ENCODE measurements around the gene MFF. TPM values are rescaled to one million over a fixed set of nuclear protein-coding genes. Genes with fewer than 3 reads are reported as not detected.

MFF gene
- total and polyA plus RNA-seq, 2 donors (not counting 1 experiment from before 2014, with no cell fraction given), result 77.9 to 174 TPM

- Histone ChIP-seq H3K27me3 (ENCODE audit: control insufficient read depth, insufficient read depth, low read length) (no peaks in the 10 kb centered on the region), H3K36me3 (ENCODE audit: control insufficient read depth, insufficient read depth, low read length) (no peaks in the 10 kb centered on the region), H3K9me3 (ENCODE audit: control insufficient read depth, insufficient read depth, low read depth, low read length) (no peaks in the 10 kb centered on the region), H3K27ac (ENCODE audit: insufficient read depth, low read length) (no peak overlapping the region), H3K9ac (ENCODE audit: insufficient read depth, low read length) (no peak overlapping the region), H3K4me3 (replicated peaks in 1 of 4; ENCODE audit: control extremely low read depth in 1 of 4, insufficient read depth in 1 of 4, low read depth in 3 of 4, low read length in 4 of 4) (no peak overlapping the region), H2AFZ (ENCODE audit: low read length) (no peak overlapping the region), H4K20me1 (ENCODE audit: control insufficient read depth, extremely low read depth, insufficient read depth, low read length) (no peaks in the 10 kb centered on the region), H3K79me2 (ENCODE audit: control insufficient read depth, insufficient read depth, low read length) (no peaks in the 10 kb centered on the region), H3K4me1 (ENCODE audit: control insufficient read depth, extremely low read depth, insufficient read depth, low read length) (no peaks in the 10 kb centered on the region), H3K4me2 (ENCODE audit: extremely low read depth, insufficient read depth, low read length) (no peak overlapping the region)
- no peak for DNase-seq (ENCODE audit: low read depth in 2 of 2)
- TF ChIP-seq EZH2 (IDR thresholded peaks at IDR 0.05; ENCODE audit: low read length, missing control alignments) (no peak), CTCF (conservative IDR thresholded peaks at IDR 0.05 in 1 of 2, IDR thresholded peaks at IDR 0.05 in 1 of 2; ENCODE audit: low read depth in 1 of 2, low read length in 2 of 2) (no peak)
Observed at GRCh38 chr2:227287771-227288170, 37.3 kb upstream of the MFF start.

- Histone ChIP-seq H3K4me2 (ENCODE audit: extremely low read depth, insufficient read depth, low read length) (no peak overlapping the region), H3K36me3 (ENCODE audit: control insufficient read depth, insufficient read depth, low read length) (no peaks in the 10 kb centered on the region), H3K9ac (ENCODE audit: insufficient read depth, low read length) (no peak overlapping the region), H4K20me1 (ENCODE audit: control insufficient read depth, extremely low read depth, insufficient read depth, low read length) (no peaks in the 10 kb centered on the region), H3K9me3 (ENCODE audit: control insufficient read depth, insufficient read depth, low read depth, low read length) (no peaks in the 10 kb centered on the region), H3K27me3 (ENCODE audit: control insufficient read depth, insufficient read depth, low read length) (no peaks in the 10 kb centered on the region), H3K27ac (ENCODE audit: insufficient read depth, low read length) (no peak overlapping the region), H3K4me3 (replicated peaks in 1 of 4; ENCODE audit: control extremely low read depth in 1 of 4, insufficient read depth in 1 of 4, low read depth in 3 of 4, low read length in 4 of 4) (no peak overlapping the region), H2AFZ (ENCODE audit: low read length) (no peak overlapping the region), H3K79me2 (ENCODE audit: control insufficient read depth, insufficient read depth, low read length) (no peaks in the 10 kb centered on the region), H3K4me1 (ENCODE audit: control insufficient read depth, extremely low read depth, insufficient read depth, low read length) (no peaks in the 10 kb centered on the region)
- TF ChIP-seq CTCF (conservative IDR thresholded peaks at IDR 0.05 in 1 of 2, IDR thresholded peaks at IDR 0.05 in 1 of 2; ENCODE audit: low read depth in 1 of 2, low read length in 2 of 2) (no peak), EZH2 (IDR thresholded peaks at IDR 0.05; ENCODE audit: low read length, missing control alignments) (no peak)
- no peak for DNase-seq (ENCODE audit: low read depth in 2 of 2)
Observed at GRCh38 chr2:227292314-227292713, 32.7 kb upstream of the MFF start.

GRCh38 chr2:227293531-227293930 lies 31.5 kb upstream of the MFF start:
- Histone ChIP-seq H3K4me3 (replicated peaks in 1 of 4; ENCODE audit: control extremely low read depth in 1 of 4, insufficient read depth in 1 of 4, low read depth in 3 of 4, low read length in 4 of 4) (no peak overlapping the region), H3K9ac (ENCODE audit: insufficient read depth, low read length) (no peak overlapping the region), H3K9me3 (ENCODE audit: control insufficient read depth, insufficient read depth, low read depth, low read length) (no peaks in the 10 kb centered on the region), H4K20me1 (ENCODE audit: control insufficient read depth, extremely low read depth, insufficient read depth, low read length) (no peaks in the 10 kb centered on the region), H3K4me2 (ENCODE audit: extremely low read depth, insufficient read depth, low read length) (no peak overlapping the region), H3K36me3 (ENCODE audit: control insufficient read depth, insufficient read depth, low read length) (no peaks in the 10 kb centered on the region), H3K27ac (ENCODE audit: insufficient read depth, low read length) (no peak overlapping the region), H3K27me3 (ENCODE audit: control insufficient read depth, insufficient read depth, low read length) (no peaks in the 10 kb centered on the region), H2AFZ (ENCODE audit: low read length) (no peak overlapping the region), H3K79me2 (ENCODE audit: control insufficient read depth, insufficient read depth, low read length) (no peaks in the 10 kb centered on the region), H3K4me1 (ENCODE audit: control insufficient read depth, extremely low read depth, insufficient read depth, low read length) (no peaks in the 10 kb centered on the region)
- DNase-seq (ENCODE audit: low read depth in 2 of 2), result no peak
- no peak for TF ChIP-seq CTCF (conservative IDR thresholded peaks at IDR 0.05 in 1 of 2, IDR thresholded peaks at IDR 0.05 in 1 of 2; ENCODE audit: low read depth in 1 of 2, low read length in 2 of 2)
- no peak for TF ChIP-seq EZH2 (IDR thresholded peaks at IDR 0.05; ENCODE audit: low read length, missing control alignments)

Data from fibroblast of lung (primary cell).